Fibroblast of lung (primary cell): ENCODE measurements around the gene PFKM.

ENCODE experiments used
- EZH2 ChIP-seq: IDR thresholded peaks from 2 replicates; pipeline ENCODE4 v1.5.1; 2012; ENCODE audit warnings: low read length, control low read depth, mild to moderate bottlenecking; ENCODE audit errors: missing control alignments
- TF ChIP-seq, protein P1 (sequence below), 2 donors: IDR thresholded peaks in 1 of 2; conservative IDR thresholded peaks in 1 of 2; 1 replicate in 1 of 2; 2 replicates in 1 of 2; pipeline ENCODE4 v1.5.1; 2011 to 2012; ENCODE audit warnings: low read length in 2 of 2, control low read depth in 1 of 2, inconsistent platforms in 1 of 2, low read depth in 1 of 2, mild to moderate bottlenecking in 1 of 2

DNA sequence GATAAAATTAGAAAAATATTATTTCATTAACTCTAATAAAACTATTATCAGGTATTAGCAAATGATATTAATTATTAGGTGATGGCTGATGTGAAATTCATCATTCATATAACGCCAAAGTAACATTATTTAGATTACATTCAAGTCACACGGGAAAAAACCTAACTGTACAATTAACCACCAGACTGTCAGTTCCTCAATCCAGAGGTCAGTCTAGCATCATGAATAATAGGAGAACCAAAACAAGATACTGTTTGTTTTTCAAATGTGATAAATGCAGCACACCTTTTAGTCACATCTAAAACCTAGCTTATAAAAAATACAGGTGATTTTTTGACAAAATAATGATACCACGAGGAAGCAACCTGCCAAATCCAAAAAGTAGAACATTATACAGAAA, 32.8 kb upstream of the PFKM start:
- TF ChIP-seq, protein P1, sequence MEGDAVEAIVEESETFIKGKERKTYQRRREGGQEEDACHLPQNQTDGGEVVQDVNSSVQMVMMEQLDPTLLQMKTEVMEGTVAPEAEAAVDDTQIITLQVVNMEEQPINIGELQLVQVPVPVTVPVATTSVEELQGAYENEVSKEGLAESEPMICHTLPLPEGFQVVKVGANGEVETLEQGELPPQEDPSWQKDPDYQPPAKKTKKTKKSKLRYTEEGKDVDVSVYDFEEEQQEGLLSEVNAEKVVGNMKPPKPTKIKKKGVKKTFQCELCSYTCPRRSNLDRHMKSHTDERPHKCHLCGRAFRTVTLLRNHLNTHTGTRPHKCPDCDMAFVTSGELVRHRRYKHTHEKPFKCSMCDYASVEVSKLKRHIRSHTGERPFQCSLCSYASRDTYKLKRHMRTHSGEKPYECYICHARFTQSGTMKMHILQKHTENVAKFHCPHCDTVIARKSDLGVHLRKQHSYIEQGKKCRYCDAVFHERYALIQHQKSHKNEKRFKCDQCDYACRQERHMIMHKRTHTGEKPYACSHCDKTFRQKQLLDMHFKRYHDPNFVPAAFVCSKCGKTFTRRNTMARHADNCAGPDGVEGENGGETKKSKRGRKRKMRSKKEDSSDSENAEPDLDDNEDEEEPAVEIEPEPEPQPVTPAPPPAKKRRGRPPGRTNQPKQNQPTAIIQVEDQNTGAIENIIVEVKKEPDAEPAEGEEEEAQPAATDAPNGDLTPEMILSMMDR (conservative IDR thresholded peaks at IDR 0.05 in 1 of 2, IDR thresholded peaks at IDR 0.05 in 1 of 2; ENCODE audit: low read depth in 1 of 2, low read length in 2 of 2), result no peak
- TF ChIP-seq EZH2, result no peak
